PC-9 (cell line): Measurements from ENCODE around the gene DERL3.

Experiments used
- CTCF ChIP-seq: fragments of 200-600 bp; sonication (generic); conservative IDR thresholded peaks from 2 replicates; pipeline ENCODE4 v1.6.1; 2017; ENCODE audit warnings: mixed run types, antibody characterized with exemption, mild to moderate bottlenecking, moderate library complexity
- EZH2 ChIP-seq: fragments of 200-600 bp; sonication (generic); IDR thresholded peaks from 2 replicates; pipeline ENCODE4 v1.8.0; 2017; ENCODE audit warnings: antibody characterized with exemption, low read depth

- TF ChIP-seq CTCF = no peak
- TF ChIP-seq EZH2 = no peak
These were observed 37.0 kb upstream of the DERL3 start for GRCh38 chr22:23875801-23876200.
